ENCODE measurements around the gene ESYT3. TPM values are rescaled to one million over a fixed set of nuclear protein-coding genes. Genes with fewer than 3 reads are reported as not detected.

The ESYT3 gene
- total and polyA plus RNA-seq, 2 donors from 2014 or later (not counting 2 experiments from before 2014, with no cell fraction given), result 0.29 to 0.78 TPM

Other genes with a start within 250 kb of the ESYT3 start
- gene ARMC8, start 247.3 kb upstream of the ESYT3 start, total RNA-seq, result 42.0 and 42.9 TPM in 2 replicates
- gene ARMC8, start 247.3 kb upstream of the ESYT3 start, polyA plus RNA-seq, result 16.6 and 18.8 TPM in 2 replicates
- not detected in 2 replicates for gene NME9, start 104.8 kb upstream of the ESYT3 start, total RNA-seq
- gene NME9, start 104.8 kb upstream of the ESYT3 start, polyA plus RNA-seq, result not detected in 2 replicates
- gene MRAS, start 86.0 kb upstream of the ESYT3 start, total RNA-seq, result 2.9 and 6.3 TPM in 2 replicates
- gene MRAS, start 86.0 kb upstream of the ESYT3 start, polyA plus RNA-seq, result 1.4 and 2.4 TPM in 2 replicates
- gene CEP70, start 159.6 kb downstream of the ESYT3 start, total RNA-seq, result 8.8 TPM in 2 replicates
- 3.5 and 4.2 TPM in 2 replicates for gene CEP70, start 159.6 kb downstream of the ESYT3 start, polyA plus RNA-seq
- 8.0 and 8.7 TPM in 2 replicates for gene FAIM, start 174.2 kb downstream of the ESYT3 start, total RNA-seq
- 8.8 and 13.1 TPM in 2 replicates for gene FAIM, start 174.2 kb downstream of the ESYT3 start, polyA plus RNA-seq

All from foreskin keratinocyte (primary cell).